ENCODE results near the gene CTNNA3.

CTNNA3 gene

GRCh38 chr10:67630904-67631303 lies 65.1 kb downstream of the CTNNA3 start:
- TF ChIP-seq CTCF (IDR thresholded peaks at IDR 0.05; ENCODE audit: insufficient read depth, low read depth, low read length, missing control alignments) = no peak
- no peak for DNase-seq (ENCODE audit: low read depth)
- no peak overlapping the region for H3K4me3 ChIP-seq (ENCODE audit: low read length)

GRCh38 chr10:67629461-67629971 lies 66.5 kb downstream of the CTNNA3 start:
- no peak for DNase-seq (ENCODE audit: low read depth)
- no peak for TF ChIP-seq CTCF (IDR thresholded peaks at IDR 0.05; ENCODE audit: insufficient read depth, low read depth, low read length, missing control alignments)
- no peak overlapping the region for H3K4me3 ChIP-seq (ENCODE audit: low read length)

GRCh38 chr10:67622984-67623383 lies 73.0 kb downstream of the CTNNA3 start:
- no peak for TF ChIP-seq CTCF (IDR thresholded peaks at IDR 0.05; ENCODE audit: insufficient read depth, low read depth, low read length, missing control alignments)
- no peak overlapping the region for H3K4me3 ChIP-seq (ENCODE audit: low read length)
- DNase-seq (ENCODE audit: low read depth) = no peak

- TF ChIP-seq CTCF (IDR thresholded peaks at IDR 0.05; ENCODE audit: insufficient read depth, low read depth, low read length, missing control alignments) = no peak
- DNase-seq (ENCODE audit: low read depth) = no peak
- no peak overlapping the region for H3K4me3 ChIP-seq (ENCODE audit: low read length)
These were observed 73.5 kb downstream of the CTNNA3 start for GRCh38 chr10:67622511-67622910.

GRCh38 chr10:67621834-67622233 lies 74.2 kb downstream of the CTNNA3 start:
- H3K4me3 ChIP-seq (ENCODE audit: low read length) = no peak overlapping the region
- TF ChIP-seq CTCF (IDR thresholded peaks at IDR 0.05; ENCODE audit: insufficient read depth, low read depth, low read length, missing control alignments) = no peak
- no peak for DNase-seq (ENCODE audit: low read depth)

GRCh38 chr10:67618116-67618515 lies 77.9 kb downstream of the CTNNA3 start:
- no peak overlapping the region for H3K4me3 ChIP-seq (ENCODE audit: low read length)
- TF ChIP-seq CTCF (IDR thresholded peaks at IDR 0.05; ENCODE audit: insufficient read depth, low read depth, low read length, missing control alignments) = no peak
- no peak for DNase-seq (ENCODE audit: low read depth)

Measured in epithelial cell of esophagus (primary cell).